Hepatocyte (in vitro differentiated cells): ENCODE measurements around the gene ZNF804B. TPM values are rescaled to one million over a fixed set of nuclear protein-coding genes. Genes with fewer than 3 reads are reported as not detected.

ENCODE experiments used
- DNase-seq: peaks from one replicate; pipeline ENCODE4 v3.0.0-alpha.2; 2016; ENCODE audit warnings: low spot score
- H2AFZ ChIP-seq: fragments of 200-600 bp; sonication (generic); 2 replicates; pipeline ENCODE4 v1.6.0; 2016; ENCODE audit warnings: antibody characterized with exemption, mild to moderate bottlenecking
- H3K27ac ChIP-seq: fragments of 200-600 bp; sonication (generic); 2 replicates; pipeline ENCODE4 v1.5.1; 2016; ENCODE audit warnings: mild to moderate bottlenecking
- H3K27me3 ChIP-seq: fragments of 200-600 bp; sonication (generic); 2 replicates; pipeline ENCODE4 v1.6.1; 2016
- H3K36me3 ChIP-seq: fragments of 200-600 bp; sonication (generic); replicated peaks from 2 replicates; pipeline ENCODE4 v1.5.1; 2016; ENCODE audit warnings: low read depth; ENCODE audit not compliant: insufficient read depth
- H3K4me1 ChIP-seq: fragments of 200-600 bp; sonication (generic); 2 replicates; pipeline ENCODE4 v1.5.1; 2016; ENCODE audit warnings: mild to moderate bottlenecking, moderate library complexity; ENCODE audit not compliant: insufficient read depth
- H3K4me2 ChIP-seq: fragments of 200-600 bp; sonication (generic); 2 replicates; pipeline ENCODE4 v1.6.0; 2016
- H3K4me3 ChIP-seq: fragments of 200-600 bp; sonication (generic); 2 replicates; pipeline ENCODE4 v1.5.1; 2016; ENCODE audit warnings: mild to moderate bottlenecking
- H3K79me2 ChIP-seq: fragments of 200-600 bp; sonication (generic); 2 replicates; pipeline ENCODE4 v1.6.0; 2017; ENCODE audit warnings: mild to moderate bottlenecking
- H3K9me2 ChIP-seq: fragments of 200-600 bp; sonication (generic); replicated peaks from 2 replicates; pipeline ENCODE4 v1.6.0; 2017; ENCODE audit warnings: mild to moderate bottlenecking; ENCODE audit not compliant: insufficient read depth
- H3K9me3 ChIP-seq: fragments of 200-600 bp; sonication (generic); 2 replicates; pipeline ENCODE4 v1.5.1; 2016; ENCODE audit warnings: low read depth, mild to moderate bottlenecking
- H4K20me1 ChIP-seq: fragments of 200-600 bp; sonication (generic); 2 replicates; pipeline ENCODE4 v1.6.0; 2016; ENCODE audit warnings: mild to moderate bottlenecking; ENCODE audit not compliant: insufficient read depth, poor library complexity, severe bottlenecking
- EZH2 ChIP-seq: fragments of 200-600 bp; sonication (generic); IDR thresholded peaks from 2 replicates; pipeline ENCODE4 v1.6.1; 2016; ENCODE audit warnings: antibody characterized with exemption, mild to moderate bottlenecking, borderline replicate concordance
- EZH2phosphoT487 ChIP-seq: fragments of 200-600 bp; sonication (generic); IDR thresholded peaks from one replicate; pipeline ENCODE4 v1.6.1; 2018; ENCODE audit warnings: antibody characterized with exemption, mild to moderate bottlenecking, low read depth, moderate library complexity; ENCODE audit not compliant: unreplicated experiment, severe bottlenecking
- WGBS: methylation state at CpG from one replicate; pipeline ENCODE4 v1.1.6; 2016; ENCODE audit warnings: low lambda C conversion rate; ENCODE audit errors: missing lambda C conversion rate; 5-methylcytosine and 5-hydroxymethylcytosine counted together
- polyA plus RNA-seq: library from polyadenylated mRNA; unstranded; fragments of >200 nt; fragmentation: Nextera tagmentation; extraction: Ambion mirVana; gene quantifications from 2 replicates; pipeline ENCODE4 v1.2.1, GENCODE V29; 2016
- total RNA-seq: library from RNA; depleted of rRNA; stranded (reverse); fragments of >200 nt; gene quantifications from 2 replicates; pipeline ENCODE4 v1.2.3, GENCODE V29; 2014
- TF ChIP-seq, protein P1 (sequence below): fragments of 200-600 bp; sonication (generic); IDR thresholded peaks from 2 replicates; pipeline ENCODE4 v1.5.1; 2016; ENCODE audit warnings: antibody characterized with exemption, mild to moderate bottlenecking; ENCODE audit not compliant: poor library complexity

ZNF804B gene
- total and polyA plus RNA-seq, 2 experiments from 2014 or later: not detected

GRCh38 chr7:89002981-89003956, 243.8 kb downstream of the ZNF804B start:
- no peak for DNase-seq
- Histone ChIP-seq H3K9me3 (no peaks in the 10 kb centered on the region), H3K36me3 (no peaks in the 10 kb centered on the region), H3K27ac (no peak overlapping the region), H4K20me1 (no peaks in the 10 kb centered on the region), H3K4me2 (no peak overlapping the region), H3K79me2 (no peaks in the 10 kb centered on the region), H3K27me3 (no peaks in the 10 kb centered on the region), H2AFZ (no peak overlapping the region), H3K4me1 (no peaks in the 10 kb centered on the region), H3K9me2 (no peaks in the 10 kb centered on the region), H3K4me3 (no peak overlapping the region)
- TF ChIP-seq EZH2: no peak
- WGBS: 78% methylated on average over 4 of the region's 4 CpGs

DNA sequence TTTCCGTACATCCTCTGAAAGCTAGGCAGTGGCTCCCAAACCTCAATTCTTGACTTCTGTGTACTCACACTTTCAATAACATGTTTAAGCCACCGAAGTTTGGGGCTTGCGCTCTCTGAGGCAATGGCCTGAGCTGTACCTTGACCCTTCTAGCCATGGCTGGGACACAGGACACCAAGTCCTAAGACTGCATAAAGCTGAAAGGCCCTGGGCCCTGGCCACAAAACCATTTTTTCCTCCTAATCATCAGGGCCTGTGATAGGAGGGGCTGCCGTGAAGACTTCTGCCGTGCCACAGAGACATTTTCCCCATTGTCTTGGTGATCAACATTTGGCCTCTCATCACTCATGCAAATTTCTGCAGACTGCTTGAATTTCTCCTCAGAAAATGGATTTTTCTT, 252.5 kb downstream of the ZNF804B start:
- H4K20me1 ChIP-seq: no peaks in the 10 kb centered on the region
- H3K27me3 ChIP-seq: no peaks in the 10 kb centered on the region
- WGBS: 95% methylated on average over 5 of the region's 5 CpGs
- H3K4me3 ChIP-seq: no peak overlapping the region
- no peak overlapping the region for H3K4me2 ChIP-seq
- no peaks in the 10 kb centered on the region for H3K36me3 ChIP-seq
- no peaks in the 10 kb centered on the region for H3K9me3 ChIP-seq
- DNase-seq: no peak
- H3K27ac ChIP-seq: no peak overlapping the region
- no peak overlapping the region for H2AFZ ChIP-seq
- TF ChIP-seq EZH2: no peak
- TF ChIP-seq EZH2phosphoT487: no peak
- TF ChIP-seq, protein P1, sequence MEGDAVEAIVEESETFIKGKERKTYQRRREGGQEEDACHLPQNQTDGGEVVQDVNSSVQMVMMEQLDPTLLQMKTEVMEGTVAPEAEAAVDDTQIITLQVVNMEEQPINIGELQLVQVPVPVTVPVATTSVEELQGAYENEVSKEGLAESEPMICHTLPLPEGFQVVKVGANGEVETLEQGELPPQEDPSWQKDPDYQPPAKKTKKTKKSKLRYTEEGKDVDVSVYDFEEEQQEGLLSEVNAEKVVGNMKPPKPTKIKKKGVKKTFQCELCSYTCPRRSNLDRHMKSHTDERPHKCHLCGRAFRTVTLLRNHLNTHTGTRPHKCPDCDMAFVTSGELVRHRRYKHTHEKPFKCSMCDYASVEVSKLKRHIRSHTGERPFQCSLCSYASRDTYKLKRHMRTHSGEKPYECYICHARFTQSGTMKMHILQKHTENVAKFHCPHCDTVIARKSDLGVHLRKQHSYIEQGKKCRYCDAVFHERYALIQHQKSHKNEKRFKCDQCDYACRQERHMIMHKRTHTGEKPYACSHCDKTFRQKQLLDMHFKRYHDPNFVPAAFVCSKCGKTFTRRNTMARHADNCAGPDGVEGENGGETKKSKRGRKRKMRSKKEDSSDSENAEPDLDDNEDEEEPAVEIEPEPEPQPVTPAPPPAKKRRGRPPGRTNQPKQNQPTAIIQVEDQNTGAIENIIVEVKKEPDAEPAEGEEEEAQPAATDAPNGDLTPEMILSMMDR: no peak
- H3K4me1 ChIP-seq: no peaks in the 10 kb centered on the region
- H3K79me2 ChIP-seq: no peaks in the 10 kb centered on the region
- no peaks in the 10 kb centered on the region for H3K9me2 ChIP-seq

- Histone ChIP-seq H3K4me1 (no peaks in the 10 kb centered on the region), H2AFZ (no peak overlapping the region), H3K9me3 (no peaks in the 10 kb centered on the region), H3K4me2 (no peak overlapping the region), H3K4me3 (no peak overlapping the region), H4K20me1 (no peaks in the 10 kb centered on the region), H3K27ac (no peak overlapping the region), H3K79me2 (no peaks in the 10 kb centered on the region), H3K27me3 (no peaks in the 10 kb centered on the region), H3K9me2 (no peaks in the 10 kb centered on the region), H3K36me3 (no peaks in the 10 kb centered on the region)
- TF ChIP-seq EZH2: no peak
- TF ChIP-seq EZH2phosphoT487: no peak
- TF ChIP-seq, protein P1: no peak
- DNase-seq: no peak
- 83% methylated on average over 3 of the region's 3 CpGs for WGBS
Observed at GRCh38 chr7:89017695-89018094, 258.2 kb downstream of the ZNF804B start.

DNA sequence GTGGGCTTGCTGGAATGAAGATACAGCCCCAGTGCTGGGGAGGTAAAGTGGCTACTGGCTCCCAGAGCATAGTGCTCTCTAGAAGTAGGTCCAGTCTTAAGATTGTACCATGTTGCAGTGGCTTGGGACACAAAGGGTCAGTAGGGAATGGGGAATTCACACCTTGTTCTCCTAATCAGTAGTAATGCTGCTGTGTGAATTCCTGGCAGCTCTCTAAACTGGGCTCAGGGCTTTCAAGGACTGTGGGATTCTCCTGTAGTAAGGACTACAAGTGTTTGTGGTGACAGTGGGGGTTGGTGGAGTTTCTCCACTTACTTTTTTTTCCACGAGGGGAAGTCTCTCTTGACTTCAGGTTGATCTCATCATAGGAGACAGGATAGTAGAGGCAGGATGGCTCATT, 262.2 kb downstream of the ZNF804B start:
- Histone ChIP-seq H2AFZ (no peak overlapping the region), H3K36me3 (no peaks in the 10 kb centered on the region), H3K9me2 (no peaks in the 10 kb centered on the region), H3K27me3 (no peaks in the 10 kb centered on the region), H3K4me3 (no peak overlapping the region), H3K4me2 (no peak overlapping the region), H3K9me3 (no peaks in the 10 kb centered on the region), H3K4me1 (no peaks in the 10 kb centered on the region), H3K79me2 (no peaks in the 10 kb centered on the region), H3K27ac (no peak overlapping the region), H4K20me1 (no peaks in the 10 kb centered on the region)
- 46% methylated on average over 1 of the region's 1 CpG for WGBS
- DNase-seq: no peak
- TF ChIP-seq EZH2phosphoT487 (no peak), EZH2 (no peak)
- TF ChIP-seq, protein P1: no peak
